Measurements from ENCODE around the gene JMJD8. TPM values are rescaled to one million over a fixed set of nuclear protein-coding genes. Genes with fewer than 3 reads are reported as not detected.
A peak's percentile ranks its signal among the peaks of the same experiment; 100 is the strongest.

Gene JMJD8
- total and polyA plus RNA-seq, 2 donors (not counting 1 experiment from before 2014, with no cell fraction given), result 23.8 to 31.5 TPM

- Histone ChIP-seq H3K27ac (ENCODE audit: insufficient read depth, low read length) (no peak overlapping the region), H3K9me3 (ENCODE audit: control insufficient read depth, insufficient read depth, low read depth, low read length) (no peaks in the 10 kb centered on the region), H3K36me3 (ENCODE audit: control insufficient read depth, insufficient read depth, low read length) (no peaks in the 10 kb centered on the region), H3K9ac (ENCODE audit: insufficient read depth, low read length) (no peak overlapping the region), H3K4me2 (ENCODE audit: extremely low read depth, insufficient read depth, low read length) (peak overlapping the region; percentile 80), H4K20me1 (ENCODE audit: control insufficient read depth, extremely low read depth, insufficient read depth, low read length) (no peaks in the 10 kb centered on the region), H3K27me3 (ENCODE audit: control insufficient read depth, insufficient read depth, low read length) (no peaks in the 10 kb centered on the region), H3K4me1 (ENCODE audit: control insufficient read depth, extremely low read depth, insufficient read depth, low read length) (peaks cover 6% of the 10 kb centered on the region), H3K79me2 (ENCODE audit: control insufficient read depth, insufficient read depth, low read length) (no peaks in the 10 kb centered on the region), H3K4me3 (replicated peaks in 1 of 4; ENCODE audit: control extremely low read depth in 1 of 4, insufficient read depth in 1 of 4, low read depth in 3 of 4, low read length in 4 of 4) (peak overlapping the region in 2 of 4 experiments; percentile 71 to 79), H2AFZ (ENCODE audit: low read length) (no peak overlapping the region)
- DNase-seq (ENCODE audit: low read depth in 2 of 2), result no peak
- TF ChIP-seq EZH2 (IDR thresholded peaks at IDR 0.05; ENCODE audit: low read length, missing control alignments), result no peak
- no peak for TF ChIP-seq CTCF (conservative IDR thresholded peaks at IDR 0.05 in 1 of 2, IDR thresholded peaks at IDR 0.05 in 1 of 2; ENCODE audit: low read depth in 1 of 2, low read length in 2 of 2)
Measured at GRCh38 chr16:643050-643368, 41.1 kb downstream of the JMJD8 start.

- H3K79me2 ChIP-seq (ENCODE audit: control insufficient read depth, insufficient read depth, low read length), result no peaks in the 10 kb centered on the region
- no peak for TF ChIP-seq EZH2 (IDR thresholded peaks at IDR 0.05; ENCODE audit: low read length, missing control alignments)
- TF ChIP-seq CTCF (conservative IDR thresholded peaks at IDR 0.05 in 1 of 2, IDR thresholded peaks at IDR 0.05 in 1 of 2; ENCODE audit: low read depth in 1 of 2, low read length in 2 of 2), result no peak
- H3K4me2 ChIP-seq (ENCODE audit: extremely low read depth, insufficient read depth, low read length), result peak overlapping the region; percentile 80
- peak overlapping the region; percentile 74 for H3K9ac ChIP-seq (ENCODE audit: insufficient read depth, low read length)
- no peaks in the 10 kb centered on the region for H4K20me1 ChIP-seq (ENCODE audit: control insufficient read depth, extremely low read depth, insufficient read depth, low read length)
- H3K27me3 ChIP-seq (ENCODE audit: control insufficient read depth, insufficient read depth, low read length), result no peaks in the 10 kb centered on the region
- H2AFZ ChIP-seq (ENCODE audit: low read length), result peak overlapping the region; percentile 12
- H3K4me1 ChIP-seq (ENCODE audit: control insufficient read depth, extremely low read depth, insufficient read depth, low read length), result peaks cover 6% of the 10 kb centered on the region
- no peaks in the 10 kb centered on the region for H3K9me3 ChIP-seq (ENCODE audit: control insufficient read depth, insufficient read depth, low read depth, low read length)
- H3K4me3 ChIP-seq (replicated peaks in 1 of 4; ENCODE audit: control extremely low read depth in 1 of 4, insufficient read depth in 1 of 4, low read depth in 3 of 4, low read length in 4 of 4), result peak overlapping the region; percentile 37 to 79 (median 61)
- no peaks in the 10 kb centered on the region for H3K36me3 ChIP-seq (ENCODE audit: control insufficient read depth, insufficient read depth, low read length)
- peak in 1 of 2 donors; percentile 17 for DNase-seq (ENCODE audit: low read depth in 2 of 2)
- no peak overlapping the region for H3K27ac ChIP-seq (ENCODE audit: insufficient read depth, low read length)
Measured at GRCh38 chr16:642189-643049, 41.7 kb downstream of the JMJD8 start.

- no peak for TF ChIP-seq EZH2 (IDR thresholded peaks at IDR 0.05; ENCODE audit: low read length, missing control alignments)
- no peak for TF ChIP-seq CTCF (conservative IDR thresholded peaks at IDR 0.05 in 1 of 2, IDR thresholded peaks at IDR 0.05 in 1 of 2; ENCODE audit: low read depth in 1 of 2, low read length in 2 of 2)
- Histone ChIP-seq H3K36me3 (ENCODE audit: control insufficient read depth, insufficient read depth, low read length) (no peaks in the 10 kb centered on the region), H3K4me1 (ENCODE audit: control insufficient read depth, extremely low read depth, insufficient read depth, low read length) (peaks cover 6% of the 10 kb centered on the region), H3K79me2 (ENCODE audit: control insufficient read depth, insufficient read depth, low read length) (no peaks in the 10 kb centered on the region), H3K27ac (ENCODE audit: insufficient read depth, low read length) (peak within 1 kb of the TSS; percentile 61), H3K4me2 (ENCODE audit: extremely low read depth, insufficient read depth, low read length) (peak within 1 kb of the TSS; percentile 97), H3K9me3 (ENCODE audit: control insufficient read depth, insufficient read depth, low read depth, low read length) (no peaks in the 10 kb centered on the region), H4K20me1 (ENCODE audit: control insufficient read depth, extremely low read depth, insufficient read depth, low read length) (no peaks in the 10 kb centered on the region), H3K4me3 (replicated peaks in 1 of 4; ENCODE audit: control extremely low read depth in 1 of 4, insufficient read depth in 1 of 4, low read depth in 3 of 4, low read length in 4 of 4) (peak within 1 kb of the TSS; percentile 70 to 79 (median 72)), H3K9ac (ENCODE audit: insufficient read depth, low read length) (peak within 1 kb of the TSS; percentile 74), H2AFZ (ENCODE audit: low read length) (peak within 1 kb of the TSS; percentile 78), H3K27me3 (ENCODE audit: control insufficient read depth, insufficient read depth, low read length) (no peaks in the 10 kb centered on the region)
- DNase-seq (ENCODE audit: low read depth in 2 of 2), result peak; percentile 58 to 72
Measured at GRCh38 chr16:641326-642188, 42.6 kb downstream of the JMJD8 start, which contains the start of gene MCRIP2. TSS of gene MCRIP2 (plus strand) at chr16:641828. CDS start at chr16:641992, 164 bp downstream.
